ENCODE measurements around the gene CES4A. TPM values are rescaled to one million over a fixed set of nuclear protein-coding genes. Genes with fewer than 3 reads are reported as not detected.

Gene CES4A
- total and polyA plus RNA-seq, 2 of the 13 experiments (the other 11 are each of a cell fraction or from before 2014, with no cell fraction given): 0.09 to 0.17 TPM

DNA sequence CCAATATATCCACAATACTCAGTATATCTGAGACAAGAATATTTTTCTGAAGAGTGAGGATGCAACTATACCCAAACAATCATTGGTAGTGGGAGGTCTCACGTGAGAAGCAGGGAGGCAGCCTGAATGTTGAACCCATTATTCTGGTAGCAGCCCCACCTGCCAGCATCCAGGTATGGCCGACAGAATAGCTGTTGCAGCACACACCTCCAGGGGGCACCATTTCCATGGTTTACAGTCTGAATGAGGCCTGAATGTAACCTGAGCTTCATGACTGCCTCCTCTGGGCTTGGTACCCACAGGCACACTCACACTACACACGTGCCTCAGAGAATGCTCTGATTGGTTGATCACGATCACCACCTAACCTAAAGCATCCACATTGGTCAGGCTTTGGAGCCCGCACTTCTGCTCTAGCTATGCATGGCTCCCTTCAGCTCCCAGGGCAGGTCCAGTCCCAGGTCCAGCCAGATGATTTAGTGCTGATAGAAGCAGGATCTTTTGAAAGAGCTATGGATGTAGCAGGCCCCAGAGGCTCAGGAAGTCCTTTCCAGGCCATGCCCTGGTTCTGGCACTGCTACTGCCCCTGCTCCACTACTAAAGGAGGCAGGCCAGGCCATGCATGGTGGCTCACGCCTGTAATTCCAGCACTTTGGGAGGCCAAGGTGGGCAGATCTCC is 29.6 kb downstream of the CES4A start (continued):
- TF ChIP-seq, protein P1, sequence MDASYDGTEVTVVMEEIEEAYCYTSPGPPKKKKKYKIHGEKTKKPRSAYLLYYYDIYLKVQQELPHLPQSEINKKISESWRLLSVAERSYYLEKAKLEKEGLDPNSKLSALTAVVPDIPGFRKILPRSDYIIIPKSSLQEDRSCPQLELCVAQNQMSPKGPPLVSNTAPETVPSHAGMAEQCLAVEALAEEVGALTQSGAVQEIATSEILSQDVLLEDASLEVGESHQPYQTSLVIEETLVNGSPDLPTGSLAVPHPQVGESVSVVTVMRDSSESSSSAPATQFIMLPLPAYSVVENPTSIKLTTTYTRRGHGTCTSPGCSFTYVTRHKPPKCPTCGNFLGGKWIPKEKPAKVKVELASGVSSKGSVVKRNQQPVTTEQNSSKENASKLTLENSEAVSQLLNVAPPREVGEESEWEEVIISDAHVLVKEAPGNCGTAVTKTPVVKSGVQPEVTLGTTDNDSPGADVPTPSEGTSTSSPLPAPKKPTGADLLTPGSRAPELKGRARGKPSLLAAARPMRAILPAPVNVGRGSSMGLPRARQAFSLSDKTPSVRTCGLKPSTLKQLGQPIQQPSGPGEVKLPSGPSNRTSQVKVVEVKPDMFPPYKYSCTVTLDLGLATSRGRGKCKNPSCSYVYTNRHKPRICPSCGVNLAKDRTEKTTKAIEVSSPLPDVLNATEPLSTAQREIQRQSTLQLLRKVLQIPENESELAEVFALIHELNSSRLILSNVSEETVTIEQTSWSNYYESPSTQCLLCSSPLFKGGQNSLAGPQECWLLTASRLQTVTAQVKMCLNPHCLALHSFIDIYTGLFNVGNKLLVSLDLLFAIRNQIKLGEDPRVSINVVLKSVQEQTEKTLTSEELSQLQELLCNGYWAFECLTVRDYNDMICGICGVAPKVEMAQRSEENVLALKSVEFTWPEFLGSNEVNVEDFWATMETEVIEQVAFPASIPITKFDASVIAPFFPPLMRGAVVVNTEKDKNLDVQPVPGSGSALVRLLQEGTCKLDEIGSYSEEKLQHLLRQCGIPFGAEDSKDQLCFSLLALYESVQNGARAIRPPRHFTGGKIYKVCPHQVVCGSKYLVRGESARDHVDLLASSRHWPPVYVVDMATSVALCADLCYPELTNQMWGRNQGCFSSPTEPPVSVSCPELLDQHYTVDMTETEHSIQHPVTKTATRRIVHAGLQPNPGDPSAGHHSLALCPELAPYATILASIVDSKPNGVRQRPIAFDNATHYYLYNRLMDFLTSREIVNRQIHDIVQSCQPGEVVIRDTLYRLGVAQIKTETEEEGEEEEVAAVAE (CRISPR knock-in tag; IDR thresholded peaks at IDR 0.05; ENCODE audit: borderline replicate concordance): peak; percentile 99
- peak; percentile 98 for TF ChIP-seq RAD21 (CRISPR knock-in tag; IDR thresholded peaks at IDR 0.05)
- no peak for TF ChIP-seq MBNL3 (CRISPR knock-in tag; conservative IDR thresholded peaks at IDR 0.05)
- no peak for TF ChIP-seq DPF2 (CRISPR knock-in tag; IDR thresholded peaks at IDR 0.05; ENCODE audit: borderline replicate concordance, low read depth)
- TF ChIP-seq, protein P2, sequence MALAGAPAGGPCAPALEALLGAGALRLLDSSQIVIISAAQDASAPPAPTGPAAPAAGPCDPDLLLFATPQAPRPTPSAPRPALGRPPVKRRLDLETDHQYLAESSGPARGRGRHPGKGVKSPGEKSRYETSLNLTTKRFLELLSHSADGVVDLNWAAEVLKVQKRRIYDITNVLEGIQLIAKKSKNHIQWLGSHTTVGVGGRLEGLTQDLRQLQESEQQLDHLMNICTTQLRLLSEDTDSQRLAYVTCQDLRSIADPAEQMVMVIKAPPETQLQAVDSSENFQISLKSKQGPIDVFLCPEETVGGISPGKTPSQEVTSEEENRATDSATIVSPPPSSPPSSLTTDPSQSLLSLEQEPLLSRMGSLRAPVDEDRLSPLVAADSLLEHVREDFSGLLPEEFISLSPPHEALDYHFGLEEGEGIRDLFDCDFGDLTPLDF (CRISPR knock-in tag; IDR thresholded peaks at IDR 0.05): no peak
- no peak for TF ChIP-seq YEATS4 (CRISPR knock-in tag; IDR thresholded peaks at IDR 0.05; ENCODE audit: borderline replicate concordance)
- TF ChIP-seq, protein P3, sequence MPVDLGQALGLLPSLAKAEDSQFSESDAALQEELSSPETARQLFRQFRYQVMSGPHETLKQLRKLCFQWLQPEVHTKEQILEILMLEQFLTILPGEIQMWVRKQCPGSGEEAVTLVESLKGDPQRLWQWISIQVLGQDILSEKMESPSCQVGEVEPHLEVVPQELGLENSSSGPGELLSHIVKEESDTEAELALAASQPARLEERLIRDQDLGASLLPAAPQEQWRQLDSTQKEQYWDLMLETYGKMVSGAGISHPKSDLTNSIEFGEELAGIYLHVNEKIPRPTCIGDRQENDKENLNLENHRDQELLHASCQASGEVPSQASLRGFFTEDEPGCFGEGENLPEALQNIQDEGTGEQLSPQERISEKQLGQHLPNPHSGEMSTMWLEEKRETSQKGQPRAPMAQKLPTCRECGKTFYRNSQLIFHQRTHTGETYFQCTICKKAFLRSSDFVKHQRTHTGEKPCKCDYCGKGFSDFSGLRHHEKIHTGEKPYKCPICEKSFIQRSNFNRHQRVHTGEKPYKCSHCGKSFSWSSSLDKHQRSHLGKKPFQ (CRISPR knock-in tag; IDR thresholded peaks at IDR 0.05; ENCODE audit: insufficient replicate concordance): no peak
- TF ChIP-seq, protein P4, sequence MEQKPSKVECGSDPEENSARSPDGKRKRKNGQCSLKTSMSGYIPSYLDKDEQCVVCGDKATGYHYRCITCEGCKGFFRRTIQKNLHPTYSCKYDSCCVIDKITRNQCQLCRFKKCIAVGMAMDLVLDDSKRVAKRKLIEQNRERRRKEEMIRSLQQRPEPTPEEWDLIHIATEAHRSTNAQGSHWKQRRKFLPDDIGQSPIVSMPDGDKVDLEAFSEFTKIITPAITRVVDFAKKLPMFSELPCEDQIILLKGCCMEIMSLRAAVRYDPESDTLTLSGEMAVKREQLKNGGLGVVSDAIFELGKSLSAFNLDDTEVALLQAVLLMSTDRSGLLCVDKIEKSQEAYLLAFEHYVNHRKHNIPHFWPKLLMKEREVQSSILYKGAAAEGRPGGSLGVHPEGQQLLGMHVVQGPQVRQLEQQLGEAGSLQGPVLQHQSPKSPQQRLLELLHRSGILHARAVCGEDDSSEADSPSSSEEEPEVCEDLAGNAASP (CRISPR knock-in tag; IDR thresholded peaks at IDR 0.05; ENCODE audit: borderline replicate concordance): peak; percentile 69; the same call in 1 of the 2 replicates
- TF ChIP-seq, protein P5, sequence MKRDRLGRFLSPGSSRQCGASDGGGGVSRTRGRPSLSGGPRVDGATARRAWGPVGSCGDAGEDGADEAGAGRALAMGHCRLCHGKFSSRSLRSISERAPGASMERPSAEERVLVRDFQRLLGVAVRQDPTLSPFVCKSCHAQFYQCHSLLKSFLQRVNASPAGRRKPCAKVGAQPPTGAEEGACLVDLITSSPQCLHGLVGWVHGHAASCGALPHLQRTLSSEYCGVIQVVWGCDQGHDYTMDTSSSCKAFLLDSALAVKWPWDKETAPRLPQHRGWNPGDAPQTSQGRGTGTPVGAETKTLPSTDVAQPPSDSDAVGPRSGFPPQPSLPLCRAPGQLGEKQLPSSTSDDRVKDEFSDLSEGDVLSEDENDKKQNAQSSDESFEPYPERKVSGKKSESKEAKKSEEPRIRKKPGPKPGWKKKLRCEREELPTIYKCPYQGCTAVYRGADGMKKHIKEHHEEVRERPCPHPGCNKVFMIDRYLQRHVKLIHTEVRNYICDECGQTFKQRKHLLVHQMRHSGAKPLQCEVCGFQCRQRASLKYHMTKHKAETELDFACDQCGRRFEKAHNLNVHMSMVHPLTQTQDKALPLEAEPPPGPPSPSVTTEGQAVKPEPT (CRISPR knock-in tag; IDR thresholded peaks at IDR 0.05; ENCODE audit: low read depth): no peak
- TF ChIP-seq NR3C1 (CRISPR knock-in tag; IDR thresholded peaks at IDR 0.05): no peak
- peak; percentile 85 for TF ChIP-seq SAP130 (CRISPR knock-in tag; IDR thresholded peaks at IDR 0.05; ENCODE audit: low read depth)
- no peak for TF ChIP-seq KLF15 (CRISPR knock-in tag; IDR thresholded peaks at IDR 0.05; ENCODE audit: borderline replicate concordance)
- TF ChIP-seq, protein P6, sequence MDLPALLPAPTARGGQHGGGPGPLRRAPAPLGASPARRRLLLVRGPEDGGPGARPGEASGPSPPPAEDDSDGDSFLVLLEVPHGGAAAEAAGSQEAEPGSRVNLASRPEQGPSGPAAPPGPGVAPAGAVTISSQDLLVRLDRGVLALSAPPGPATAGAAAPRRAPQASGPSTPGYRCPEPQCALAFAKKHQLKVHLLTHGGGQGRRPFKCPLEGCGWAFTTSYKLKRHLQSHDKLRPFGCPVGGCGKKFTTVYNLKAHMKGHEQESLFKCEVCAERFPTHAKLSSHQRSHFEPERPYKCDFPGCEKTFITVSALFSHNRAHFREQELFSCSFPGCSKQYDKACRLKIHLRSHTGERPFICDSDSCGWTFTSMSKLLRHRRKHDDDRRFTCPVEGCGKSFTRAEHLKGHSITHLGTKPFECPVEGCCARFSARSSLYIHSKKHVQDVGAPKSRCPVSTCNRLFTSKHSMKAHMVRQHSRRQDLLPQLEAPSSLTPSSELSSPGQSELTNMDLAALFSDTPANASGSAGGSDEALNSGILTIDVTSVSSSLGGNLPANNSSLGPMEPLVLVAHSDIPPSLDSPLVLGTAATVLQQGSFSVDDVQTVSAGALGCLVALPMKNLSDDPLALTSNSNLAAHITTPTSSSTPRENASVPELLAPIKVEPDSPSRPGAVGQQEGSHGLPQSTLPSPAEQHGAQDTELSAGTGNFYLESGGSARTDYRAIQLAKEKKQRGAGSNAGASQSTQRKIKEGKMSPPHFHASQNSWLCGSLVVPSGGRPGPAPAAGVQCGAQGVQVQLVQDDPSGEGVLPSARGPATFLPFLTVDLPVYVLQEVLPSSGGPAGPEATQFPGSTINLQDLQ (CRISPR knock-in tag; IDR thresholded peaks at IDR 0.05): no peak
- no peak for TF ChIP-seq MAF1 (CRISPR knock-in tag; IDR thresholded peaks at IDR 0.05; ENCODE audit: borderline replicate concordance)
- TF ChIP-seq SMARCE1 (IDR thresholded peaks at IDR 0.05; ENCODE audit: borderline replicate concordance): no peak
